GDM1 (cell line): Measurements from ENCODE around the gene GOLT1A.

Experiments
- DNase-seq: peaks from one replicate; lab custom pipeline; 2025; lab: John Stamatoyannopoulos, UW

The GOLT1A gene, protein sequence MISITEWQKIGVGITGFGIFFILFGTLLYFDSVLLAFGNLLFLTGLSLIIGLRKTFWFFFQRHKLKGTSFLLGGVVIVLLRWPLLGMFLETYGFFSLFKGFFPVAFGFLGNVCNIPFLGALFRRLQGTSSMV

DNA sequence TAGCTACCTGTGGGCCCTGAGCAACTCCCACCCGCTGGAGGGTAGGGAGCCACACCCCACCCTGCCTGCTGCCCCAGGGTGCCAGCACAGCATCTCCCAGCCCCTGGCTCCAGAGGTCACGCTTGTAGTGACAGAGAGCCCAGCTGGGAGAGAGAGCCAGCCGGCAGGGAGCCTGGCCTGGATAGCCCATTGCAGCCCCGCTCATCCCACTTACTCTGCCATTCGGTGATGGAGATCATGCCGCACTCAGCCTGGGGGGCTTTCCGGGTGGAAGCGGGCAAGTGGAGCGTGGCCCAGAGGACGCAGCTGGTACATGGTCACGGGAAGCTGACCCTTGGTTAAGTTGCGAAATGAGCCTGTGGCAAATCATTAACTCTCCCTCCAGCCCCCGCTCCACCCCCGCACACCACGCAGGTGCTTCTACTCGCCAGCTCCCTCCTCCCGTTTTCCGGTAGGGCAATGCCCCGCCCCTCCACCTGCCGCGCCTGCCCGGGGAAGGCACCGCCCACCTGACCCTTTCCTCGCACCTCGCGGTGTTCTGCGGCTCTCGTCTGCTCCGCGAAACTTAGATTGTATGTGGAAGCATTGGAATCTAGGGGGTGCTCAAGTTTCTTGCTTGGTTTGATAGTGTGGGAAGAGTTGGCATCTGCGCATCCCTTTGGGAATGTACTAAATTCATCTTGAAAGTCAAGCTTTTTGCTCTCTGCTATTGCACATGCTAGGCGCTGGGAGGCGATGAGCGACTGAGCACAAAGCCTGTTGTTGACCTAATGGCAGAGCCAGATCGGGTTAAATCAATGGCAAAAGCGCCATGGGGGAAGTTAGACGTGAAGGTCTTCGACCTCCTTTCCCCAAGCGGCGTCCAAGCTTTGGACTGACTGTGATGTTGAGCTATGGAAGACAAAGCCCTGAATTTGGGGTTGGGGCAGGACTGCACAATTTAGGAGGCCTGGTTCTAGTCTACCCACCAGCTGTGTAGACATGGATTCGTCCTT is at the start of gene GOLT1A:
Gene GOLT1A, minus strand, starts transcription at position 321 of the 995 bp plus-strand sequence. Its CDS starts 82 bp downstream, at position 239.
- no peak for DNase-seq

DNA sequence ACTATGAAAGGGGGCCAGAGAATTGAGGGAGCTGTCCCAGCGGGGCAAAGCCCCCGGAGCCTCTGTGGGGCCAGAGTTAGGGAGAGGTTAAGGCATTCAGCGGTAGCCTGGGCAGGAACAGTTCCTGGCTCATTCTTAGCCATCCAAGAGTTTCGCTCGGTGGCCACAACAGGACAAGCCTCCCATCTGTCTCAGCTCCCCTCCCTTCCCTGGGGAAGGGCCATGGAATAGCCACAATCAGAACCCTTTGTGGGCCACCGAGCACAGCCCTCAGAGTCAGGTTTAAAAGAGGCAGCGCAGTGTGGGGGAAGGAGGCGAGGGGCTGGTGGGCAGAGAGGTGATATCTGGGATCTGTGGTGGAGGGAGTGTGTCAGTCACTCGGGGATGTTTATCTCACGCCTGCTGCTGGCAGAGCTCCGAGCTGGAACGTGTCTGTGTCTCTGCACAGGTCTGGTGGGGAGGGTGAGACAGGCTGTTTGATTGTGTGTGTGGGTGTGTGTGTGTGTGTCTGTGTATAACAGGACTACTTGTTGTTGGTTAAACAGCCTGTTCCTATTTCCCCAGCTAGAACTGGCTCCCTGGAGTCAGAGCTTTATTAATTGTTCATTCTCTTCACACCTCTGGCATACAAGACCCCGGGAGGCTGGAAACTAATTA is 49.6 kb upstream of the GOLT1A start:
- DNase-seq = no peak

DNA sequence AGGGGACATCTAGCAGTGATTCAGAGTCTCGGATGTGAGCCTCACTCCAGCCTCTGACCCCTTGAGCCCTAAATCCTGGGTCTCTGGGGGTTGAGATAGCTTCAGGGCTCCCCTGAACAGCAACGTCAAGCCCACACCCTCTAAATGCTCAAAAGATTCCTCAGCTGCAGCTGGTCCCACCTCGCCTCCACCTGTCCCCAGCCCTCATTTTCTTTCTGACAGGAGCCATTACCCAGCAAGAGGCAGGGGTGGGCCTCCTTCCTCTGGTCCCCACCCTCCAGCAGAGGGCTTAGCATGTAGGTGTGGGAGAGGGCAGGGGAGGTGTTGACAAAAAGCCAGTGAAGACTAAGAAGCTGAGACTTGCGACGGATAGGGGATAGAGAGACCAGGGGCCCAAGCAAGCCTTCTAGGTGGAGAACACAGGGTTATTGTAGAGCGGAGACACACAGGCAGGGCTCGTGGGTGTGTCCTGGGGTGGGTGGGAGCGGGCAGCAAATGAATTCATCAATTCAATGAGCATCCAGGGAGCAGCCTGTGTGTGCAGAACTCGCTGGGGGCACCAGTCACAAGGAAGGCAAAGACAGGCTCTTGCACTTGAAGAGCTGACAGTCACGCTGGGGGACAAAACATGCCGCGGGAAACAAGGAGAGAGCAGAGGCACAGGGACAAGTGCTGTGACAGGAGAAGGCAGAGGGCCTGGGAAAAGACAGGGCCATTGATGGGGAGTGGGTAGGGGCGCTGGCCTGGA is 48.9 kb upstream of the GOLT1A start:
- no peak for DNase-seq

DNA sequence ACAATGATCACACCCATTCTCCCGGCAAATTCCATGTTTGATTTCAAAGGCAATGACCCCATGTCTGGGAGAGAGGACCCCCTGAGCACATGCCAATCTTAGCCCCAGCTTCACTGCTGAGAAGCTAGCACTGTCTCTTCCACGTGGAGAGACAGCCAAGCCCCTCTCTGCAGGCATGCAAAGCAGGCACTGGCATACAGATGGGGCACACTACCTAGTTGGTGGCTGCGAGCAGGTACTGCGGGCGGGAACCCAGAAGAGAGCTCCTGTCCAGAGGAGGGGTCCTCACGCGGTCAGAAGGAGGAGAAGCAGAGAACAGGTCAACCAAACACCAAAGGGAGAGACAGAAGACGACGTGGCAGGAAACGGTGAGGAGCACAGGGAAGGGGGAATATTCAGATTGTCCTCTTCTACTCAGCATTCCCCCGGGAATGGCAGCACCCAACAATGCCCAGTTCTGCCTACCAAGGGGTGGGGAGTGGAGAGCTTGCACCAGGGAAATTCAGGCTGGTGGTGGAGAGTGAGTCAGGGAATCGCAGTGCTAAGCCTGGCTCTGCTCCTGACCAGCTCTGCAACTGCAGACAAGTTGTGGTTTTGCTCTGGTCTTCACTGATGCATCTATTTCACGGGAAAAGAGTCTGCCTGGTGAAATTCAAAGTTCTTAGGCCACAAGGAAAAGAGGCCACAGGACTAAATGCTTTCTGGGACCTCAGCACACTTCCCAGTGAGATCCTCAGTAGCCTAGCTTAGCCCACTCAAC is 48.1 kb upstream of the GOLT1A start:
- DNase-seq = no peak

DNA sequence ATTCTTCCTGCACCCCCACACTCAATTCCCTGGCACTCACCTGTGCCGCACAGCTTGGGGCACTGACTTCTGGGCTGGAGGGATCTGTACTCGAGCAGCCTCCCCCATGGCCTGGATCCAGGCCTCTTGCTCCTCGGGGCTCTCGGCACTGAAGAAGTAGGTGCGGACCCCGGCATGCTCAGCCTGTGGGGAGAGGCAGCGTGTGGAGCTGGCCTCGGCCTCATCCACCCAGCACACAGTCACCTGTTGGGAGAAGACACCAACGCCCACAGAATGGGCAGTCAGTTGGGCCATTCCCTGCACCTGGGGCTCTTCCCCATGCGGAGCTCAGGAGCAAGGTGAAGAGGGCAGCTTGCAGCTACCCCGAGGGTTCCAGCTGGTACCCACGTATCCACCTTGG is 47.5 kb upstream of the GOLT1A start:
- DNase-seq = no peak

DNA sequence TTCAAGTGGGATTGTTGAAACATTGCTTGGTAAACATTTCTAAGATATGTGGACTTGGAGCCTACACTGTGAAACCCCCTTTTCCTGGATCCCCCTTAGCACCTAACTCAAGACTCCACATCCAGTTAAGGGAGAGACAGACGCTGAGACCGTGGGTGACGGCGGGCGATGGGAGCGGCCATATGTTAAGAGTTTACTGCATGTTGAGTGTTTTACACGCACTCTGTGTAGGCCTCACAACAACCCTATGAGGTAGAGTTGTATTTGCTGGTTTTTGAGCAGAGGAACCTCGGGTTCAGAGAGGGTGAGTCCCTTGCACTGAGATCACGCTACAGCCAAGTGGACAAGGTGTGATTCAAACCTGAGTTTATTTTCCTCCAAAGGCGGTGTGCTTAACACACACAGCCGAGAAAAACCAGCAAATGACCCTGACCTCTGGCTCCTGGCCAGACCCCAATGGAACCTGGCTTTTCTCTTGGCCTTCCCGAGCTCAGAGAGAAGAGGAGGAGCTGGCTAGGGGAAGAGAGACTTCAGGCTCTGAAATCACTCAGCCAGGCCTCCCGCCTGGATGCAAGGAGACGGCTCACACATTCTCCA is 46.9 kb upstream of the GOLT1A start:
- no peak for DNase-seq

DNA sequence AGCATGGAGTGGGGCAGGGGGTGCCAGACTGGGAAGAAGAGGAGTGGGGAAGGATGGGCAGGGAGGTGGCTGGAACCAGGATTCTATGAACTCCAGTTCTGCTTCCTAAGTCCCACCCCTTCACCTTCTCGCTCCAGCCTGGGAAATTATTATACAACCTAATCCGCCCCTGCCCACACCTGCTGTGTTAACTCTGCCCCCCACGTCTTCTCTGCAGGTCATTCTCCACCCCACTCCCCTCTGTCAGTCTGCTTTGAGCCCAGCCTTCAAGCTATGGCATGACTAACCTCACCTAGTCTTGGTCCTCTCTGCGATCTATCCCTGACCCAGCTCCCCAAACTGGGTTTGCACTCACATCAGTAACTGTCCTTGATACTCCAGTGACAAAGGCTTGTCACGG is 46.0 kb upstream of the GOLT1A start:
- no peak for DNase-seq

DNA sequence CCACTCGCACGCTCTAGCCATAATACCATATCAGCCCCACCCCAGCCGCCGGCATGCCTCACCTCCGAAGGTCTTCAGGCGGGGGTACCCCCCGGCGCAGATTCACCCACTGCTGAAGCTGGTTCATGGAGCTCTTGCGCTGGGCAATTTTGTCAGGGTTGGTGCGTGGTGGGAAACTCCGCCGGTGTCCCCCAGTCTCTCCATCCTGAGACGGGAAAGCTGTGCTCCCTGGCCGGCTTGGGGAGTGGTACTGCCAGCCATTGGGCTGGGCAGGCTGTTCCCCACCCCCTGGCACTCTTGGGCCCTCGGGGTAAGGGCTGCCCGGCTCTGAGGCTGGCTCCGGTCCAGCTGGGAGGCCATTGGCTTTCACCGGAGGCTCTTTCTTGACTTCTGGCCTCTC is 45.4 kb upstream of the GOLT1A start:
- no peak for DNase-seq

DNA sequence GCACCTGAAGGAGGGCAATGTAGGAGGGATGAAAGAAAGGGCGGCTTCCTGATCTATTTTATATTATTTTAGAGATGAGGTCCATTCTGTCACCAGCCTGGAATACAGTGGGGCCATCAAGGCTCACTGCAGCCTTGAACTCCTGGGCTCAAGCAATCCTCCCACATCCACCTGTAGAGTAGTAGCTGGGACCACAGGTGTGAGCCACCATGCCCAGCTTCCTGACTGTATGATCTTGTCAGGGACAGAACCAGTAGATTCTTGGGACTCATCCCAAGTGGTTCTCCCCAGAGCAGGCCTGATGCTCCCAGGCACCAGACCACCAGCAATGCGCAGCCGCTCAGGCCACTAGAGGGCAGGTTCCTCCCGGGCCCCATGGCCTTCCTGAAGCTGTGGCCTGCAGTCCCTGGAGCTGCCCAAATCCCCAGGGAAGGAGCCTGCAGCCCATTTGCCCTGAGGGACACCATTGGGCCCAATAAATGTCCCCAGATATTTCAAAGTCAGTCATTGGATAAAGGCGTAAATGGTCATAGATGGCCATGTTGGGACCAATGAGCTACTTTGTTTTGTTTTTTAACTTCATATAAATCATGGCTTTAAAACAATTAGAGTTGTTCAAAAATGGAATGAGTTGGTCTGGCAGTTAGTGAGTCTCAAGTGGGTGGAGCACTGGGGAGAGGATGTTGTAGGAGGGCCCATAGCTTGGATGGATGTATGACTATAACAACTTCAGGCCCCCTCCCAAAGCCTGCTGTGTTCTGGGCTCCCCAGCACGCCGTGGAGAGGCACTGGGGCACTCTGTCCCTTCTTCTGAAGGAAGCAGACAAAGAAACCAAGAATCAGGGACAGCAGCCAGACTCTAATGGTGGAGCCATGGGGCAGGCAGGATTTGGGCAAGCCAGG is 44.7 kb upstream of the GOLT1A start:
- DNase-seq = peak; percentile 30

DNA sequence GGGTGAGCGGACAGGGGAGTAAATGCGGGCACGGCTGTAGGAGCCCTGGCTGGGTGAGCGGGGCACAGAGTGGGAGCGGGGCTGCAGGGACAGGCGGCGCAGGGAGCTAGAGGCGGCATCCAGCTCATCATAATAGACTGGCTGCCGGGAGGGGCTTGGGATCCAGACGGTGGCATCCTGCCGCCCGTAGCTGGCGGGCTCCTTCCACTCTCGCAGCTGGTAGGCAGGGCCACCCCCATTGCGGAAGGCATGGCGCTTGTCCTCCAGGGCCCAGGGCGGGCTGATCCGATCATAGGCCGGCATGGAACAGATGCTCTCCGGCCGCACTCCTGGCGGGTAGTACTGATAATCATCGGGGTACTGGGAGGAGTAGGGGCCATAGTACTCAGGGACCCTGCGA is 43.7 kb upstream of the GOLT1A start:
- DNase-seq = no peak

DNA sequence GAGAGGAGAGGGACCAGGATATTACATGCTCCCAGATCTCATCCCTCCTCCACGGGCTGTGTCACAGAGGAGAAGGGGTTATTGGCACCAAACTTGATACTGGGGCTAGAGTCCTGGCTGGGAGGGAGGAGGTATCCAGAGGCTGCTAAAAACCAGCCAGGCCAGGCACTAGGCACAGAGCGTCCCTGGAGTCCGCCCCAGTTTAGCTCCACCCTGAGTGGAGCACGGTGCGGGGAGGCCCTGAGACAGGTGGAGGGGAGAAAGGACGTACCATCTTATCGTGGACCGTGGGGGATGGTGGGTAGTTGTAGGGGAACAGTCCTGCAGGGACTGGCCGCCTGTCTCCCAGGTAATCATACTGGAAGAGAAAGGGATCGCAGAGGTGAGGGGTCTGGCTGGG is 42.7 kb upstream of the GOLT1A start:
- no peak for DNase-seq

DNA sequence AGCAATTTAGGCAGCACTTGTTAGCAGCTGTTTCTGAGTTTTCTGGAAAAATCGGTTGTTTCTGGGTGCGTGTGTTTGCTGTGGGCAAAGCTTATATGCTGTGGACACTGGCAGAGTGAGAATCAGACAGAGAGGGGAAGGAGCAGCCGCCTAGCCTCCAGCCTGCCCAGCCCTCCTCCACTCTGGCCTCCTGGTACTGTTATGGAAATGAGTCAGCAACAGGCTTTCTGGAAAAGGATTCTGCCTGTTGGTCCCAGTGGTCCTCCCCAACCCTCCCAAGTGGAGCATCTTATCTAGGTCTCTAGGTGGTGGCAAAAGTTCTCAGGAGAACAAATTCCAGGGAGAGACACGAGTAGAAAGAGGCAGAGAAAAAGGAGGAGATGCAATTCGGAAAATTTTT is 42.2 kb upstream of the GOLT1A start:
- no peak for DNase-seq

DNA sequence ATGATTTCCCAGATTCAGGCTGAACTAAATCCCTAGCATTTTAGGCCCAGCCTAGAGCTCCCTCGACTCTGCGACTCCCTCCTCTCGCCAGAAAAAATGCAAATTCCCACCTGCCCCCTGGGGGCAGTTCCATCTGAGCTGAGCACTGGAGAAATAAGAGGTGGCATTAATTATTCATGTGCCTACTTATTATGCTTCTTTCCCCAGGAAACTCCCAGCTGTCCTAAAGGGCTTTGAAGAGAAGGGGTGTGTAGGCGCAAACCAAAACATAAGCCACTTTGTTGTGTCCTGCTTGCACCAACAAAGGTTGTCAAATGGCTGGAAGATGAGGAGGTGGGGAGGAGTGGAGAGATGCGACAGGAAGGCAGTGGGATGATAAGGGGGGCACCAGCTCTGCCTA is 41.4 kb upstream of the GOLT1A start:
- no peak for DNase-seq

DNA sequence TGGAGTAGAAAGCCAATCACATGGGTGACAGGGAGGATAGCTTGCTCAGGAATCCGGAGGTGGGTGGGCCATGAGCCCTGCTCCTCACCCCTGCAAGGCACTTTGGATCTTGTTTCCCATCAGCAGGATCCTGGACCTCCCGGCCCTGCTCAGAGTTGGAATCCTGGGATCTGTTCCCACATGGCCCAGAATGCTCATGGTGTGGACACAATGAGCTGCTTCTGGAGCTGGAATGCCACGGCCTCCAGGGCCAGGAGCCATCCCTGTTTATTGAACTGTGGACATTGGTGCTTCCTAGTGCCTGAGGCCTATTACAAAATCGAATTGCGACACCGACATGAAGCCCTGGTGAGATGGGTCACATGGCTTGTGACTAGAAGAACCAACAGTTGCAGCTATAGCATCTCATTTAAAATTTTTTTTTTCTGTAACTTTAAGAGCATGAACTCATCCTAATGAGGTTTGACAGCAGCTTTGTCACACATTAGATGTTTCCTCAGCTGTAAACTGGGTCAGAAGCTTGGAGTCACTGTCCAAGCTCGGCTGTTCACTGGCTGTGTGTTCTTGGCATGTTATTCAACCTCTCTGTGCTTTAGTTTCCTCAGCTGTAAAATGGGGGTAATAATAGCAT is 40.4 kb upstream of the GOLT1A start:
- DNase-seq = no peak

DNA sequence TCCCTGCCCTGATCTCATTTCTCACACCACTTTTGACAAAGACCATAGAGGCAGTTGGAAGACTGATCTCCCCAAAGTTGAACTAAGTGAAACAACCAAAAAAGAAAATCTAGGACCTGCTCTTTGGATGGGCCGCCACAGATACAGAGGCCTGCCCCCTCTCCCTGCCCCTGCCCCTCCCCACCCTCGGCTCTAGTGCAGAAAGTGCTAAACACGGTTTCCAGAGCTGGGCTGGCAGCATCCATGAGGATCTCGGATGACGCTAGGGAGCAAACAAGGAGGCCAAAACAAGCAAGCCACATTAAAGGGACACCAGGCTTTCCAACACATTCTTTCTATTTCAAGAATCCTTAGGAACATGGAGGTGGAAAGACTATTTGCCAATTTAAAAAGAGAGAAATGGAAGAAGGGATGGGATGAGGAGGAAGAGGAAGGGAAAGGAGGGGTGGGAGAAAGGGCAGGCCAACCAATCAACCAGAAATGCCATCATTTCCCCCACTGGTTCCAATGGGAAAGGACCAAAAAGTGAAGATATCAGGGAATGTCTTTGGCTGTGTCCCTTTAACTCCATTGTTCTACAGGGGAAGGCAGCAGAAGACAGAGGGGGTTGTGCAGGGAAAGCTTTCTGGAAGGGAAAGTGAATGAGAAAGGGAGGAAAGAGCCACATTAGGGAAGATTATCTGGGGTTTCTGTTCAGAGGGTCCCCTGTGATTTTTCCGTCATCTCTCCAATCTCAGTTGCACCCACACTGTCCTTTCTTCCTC is 38.3 kb upstream of the GOLT1A start:
- DNase-seq = no peak

DNA sequence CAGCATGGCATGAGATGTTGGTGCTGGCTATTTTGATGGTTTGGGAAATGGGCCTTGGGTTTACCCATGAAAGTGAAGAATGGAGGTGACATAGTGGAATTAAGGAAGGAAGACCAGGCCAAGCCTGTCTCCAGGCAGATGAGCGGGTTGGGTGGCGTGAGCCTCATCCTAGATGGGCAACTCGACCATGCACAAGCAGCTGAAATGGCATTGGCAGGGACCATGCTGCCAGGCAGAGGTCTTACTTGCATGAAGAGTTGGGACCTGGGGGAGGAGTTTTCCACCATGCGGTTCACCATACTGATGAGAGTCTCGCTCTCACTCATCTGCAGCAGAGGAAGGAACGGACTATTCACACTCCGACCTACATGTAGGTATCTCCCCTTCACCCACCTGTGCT is 37.5 kb upstream of the GOLT1A start:
- DNase-seq = no peak

DNA sequence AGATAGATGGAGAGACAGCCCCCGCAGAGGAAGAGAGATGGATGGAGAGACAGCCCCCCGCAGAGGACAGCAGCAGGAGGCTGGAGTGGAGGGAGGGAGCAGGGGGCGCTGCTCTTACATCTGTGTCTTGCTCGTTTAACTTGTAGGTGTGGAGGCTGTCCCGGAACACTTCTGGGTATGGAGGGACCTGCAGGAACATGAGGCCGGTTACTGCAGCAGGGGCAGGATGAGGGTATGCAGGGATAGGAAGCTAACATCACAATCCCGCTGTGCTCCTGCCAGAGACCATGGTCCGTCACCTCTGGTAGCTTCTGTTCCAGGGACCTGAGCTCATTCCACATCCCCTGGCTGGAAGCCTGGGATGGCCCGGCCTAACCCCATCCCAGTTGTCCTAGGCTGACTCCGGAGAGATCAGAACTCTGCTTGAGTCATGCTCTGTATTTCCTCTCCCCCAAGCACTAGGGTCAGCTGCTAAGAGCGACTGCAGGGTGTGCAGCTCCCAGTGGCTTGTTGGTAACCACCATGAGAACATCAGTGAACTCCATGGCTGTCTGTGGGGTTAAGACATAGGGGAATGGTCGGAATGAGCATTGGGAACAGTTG is 36.7 kb upstream of the GOLT1A start:
- no peak for DNase-seq

DNA sequence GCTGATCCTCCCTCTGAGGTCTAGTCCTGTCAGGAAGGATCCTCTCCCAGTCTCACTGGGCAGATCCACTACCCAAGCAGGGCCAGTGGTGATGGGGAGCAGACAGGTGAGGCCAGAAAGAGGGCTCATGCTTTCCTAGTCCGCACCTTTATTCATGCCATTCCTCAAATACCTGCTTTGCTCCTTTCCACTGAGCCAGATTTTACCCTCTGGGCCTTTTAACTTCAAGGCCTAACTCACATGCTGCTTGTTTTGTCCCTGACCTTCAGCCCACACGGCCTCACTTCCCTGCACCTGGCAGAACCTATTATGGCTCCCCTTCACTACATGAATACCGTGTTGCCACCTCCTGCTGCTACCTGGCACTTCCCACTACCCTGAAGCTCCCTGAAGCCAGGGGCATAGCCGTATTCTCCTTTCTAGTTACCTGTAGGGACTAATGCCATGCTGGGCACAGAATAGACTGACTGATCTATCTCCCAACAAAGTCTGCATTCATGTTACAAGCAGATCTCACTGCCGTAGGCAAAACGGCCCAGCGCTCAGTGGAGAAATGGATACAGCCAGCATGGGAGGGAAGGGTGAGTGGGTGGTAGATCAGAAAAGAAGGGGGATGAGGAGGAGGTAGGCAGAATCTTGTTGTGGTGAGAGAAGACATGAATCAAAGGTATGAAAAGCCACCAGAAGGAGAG is 36.1 kb upstream of the GOLT1A start:
- no peak for DNase-seq
